CD4-positive, CD25-positive, alpha-beta regulatory T cell (primary cell): ENCODE results near the gene FAM117B. TPM values are rescaled to one million over a fixed set of nuclear protein-coding genes. Genes with fewer than 3 reads are reported as not detected.
A peak's percentile ranks its signal among the peaks of the same experiment; 100 is the strongest.
"Not testable (repeated sequence)": the region's sequence is repeated elsewhere in the genome, so short reads cannot be mapped to it uniquely, and the experiment has no call there.

Experiments used
- ATAC-seq, 2 donors: fragments of 150-1000 bp; cut with Tn5 transposase; one replicate each; pipeline ENCODE4 v1.10.0; 2021; ENCODE audit warnings: low read depth in 2 of 2, moderate number of reproducible peaks in 2 of 2, moderate library complexity in 1 of 2
- DNase-seq, 3 donors: peaks; one replicate each; pipeline versions ENCODE4 v3.0.0 to v3.0.0-alpha.2; 2012 to 2022; ENCODE audit warnings: mixed read lengths in 1 of 3
- H3K27ac ChIP-seq: one replicate; pipeline ENCODE4 v1.7.0; 2013; ENCODE audit warnings: mild to moderate bottlenecking, low read length; ENCODE audit not compliant: insufficient read depth, poor library complexity, severe bottlenecking
- H3K27me3 ChIP-seq: one replicate; pipeline ENCODE4 v1.7.0; 2013; ENCODE audit warnings: low read length; ENCODE audit not compliant: control insufficient read depth, insufficient read depth
- H3K36me3 ChIP-seq: one replicate; pipeline ENCODE4 v1.7.0; 2013; ENCODE audit warnings: mild to moderate bottlenecking, low read length, moderate library complexity; ENCODE audit not compliant: control insufficient read depth, insufficient read depth
- H3K4me1 ChIP-seq: 2 replicates; pipeline ENCODE4 v1.7.0; 2013; ENCODE audit warnings: mild to moderate bottlenecking, low read length; ENCODE audit not compliant: insufficient read depth, control insufficient read depth, poor library complexity, severe bottlenecking
- H3K4me3 ChIP-seq: one replicate; pipeline ENCODE4 v1.7.0; 2013; ENCODE audit warnings: low read depth, mild to moderate bottlenecking, low read length, moderate library complexity
- H3K9me3 ChIP-seq, 2 experiments: 1 replicate in 1 of 2; 2 replicates in 1 of 2; pipeline ENCODE4 v1.7.0; 2013; ENCODE audit warnings: low read length in 2 of 2, mild to moderate bottlenecking in 1 of 2, moderate library complexity in 1 of 2; ENCODE audit not compliant: control insufficient read depth in 2 of 2
- H3K27ac Mint-ChIP-seq, 3 donors: one replicate each; pipeline ENCODE4 v1.8.0; 2020 to 2022; ENCODE audit warnings: mild to moderate bottlenecking in 3 of 3, mixed read lengths in 3 of 3, moderate library complexity in 2 of 3
- H3K27me3 Mint-ChIP-seq: one replicate; pipeline ENCODE4 v1.8.0; 2022; ENCODE audit warnings: mild to moderate bottlenecking, mixed read lengths
- H3K36me3 Mint-ChIP-seq: one replicate; pipeline ENCODE4 v1.8.0; 2020; ENCODE audit warnings: mixed read lengths
- H3K4me1 Mint-ChIP-seq, 4 donors: one replicate each; pipeline ENCODE4 v1.8.0; 2020 to 2022; ENCODE audit warnings: mixed read lengths in 4 of 4, mild to moderate bottlenecking in 1 of 4
- H3K4me3 Mint-ChIP-seq, 4 donors: one replicate each; pipeline ENCODE4 v1.8.0; 2020 to 2022; ENCODE audit warnings: mild to moderate bottlenecking in 4 of 4, mixed read lengths in 4 of 4, moderate library complexity in 3 of 4
- H3K9me3 Mint-ChIP-seq, 7 donors: one replicate each; pipeline ENCODE4 v1.8.0; 2020 to 2022; ENCODE audit warnings: mixed read lengths in 7 of 7, mild to moderate bottlenecking in 3 of 7, moderate library complexity in 2 of 7
- polyA plus RNA-seq, 4 donors: library from polyadenylated mRNA; unstranded; fragments of 300-500 nt; fragmentation: Illumina TruSeq; gene quantifications; one replicate each; pipeline ENCODE4 v1.2.3, GENCODE V29; 2021
- total RNA-seq: library from RNA; stranded (reverse); gene quantifications from one replicate; pipeline ENCODE4 v1.2.3, GENCODE V29; 2022

The FAM117B gene
- total and polyA plus RNA-seq, 5 donors from 2014 or later, result 4.8 to 17.8 (median 9.5) TPM

- ATAC-seq, result no peak
- no peaks in the 10 kb centered on the region for H3K9me3 ChIP-seq
- no peak overlapping the region for H3K4me3 ChIP-seq
- H3K27ac Mint-ChIP-seq, result peak overlapping the region in 1 of 3 donors; percentile 87
- H3K4me1 ChIP-seq, result no peaks in the 10 kb centered on the region
- no peak for DNase-seq
- peaks cover 9% of the 10 kb centered on the region for H3K36me3 Mint-ChIP-seq
- no peaks in the 10 kb centered on the region for H3K27me3 ChIP-seq
- peaks cover 0 to 4% (median 0%) of the 10 kb centered on the region in 7 donors for H3K9me3 Mint-ChIP-seq
- H3K27me3 Mint-ChIP-seq, result no peaks in the 10 kb centered on the region
- no peak overlapping the region for H3K4me3 Mint-ChIP-seq
- no peak overlapping the region for H3K27ac ChIP-seq
- H3K4me1 Mint-ChIP-seq, result peaks cover 26 to 64% (median 32%) of the 10 kb centered on the region in 4 donors
- no peaks in the 10 kb centered on the region for H3K36me3 ChIP-seq
Observed at GRCh38 chr2:202703091-202703490, 68.3 kb downstream of the FAM117B start.

- H3K4me3 ChIP-seq, result no peak overlapping the region
- Mint-ChIP-seq H3K27ac (peak overlapping the region in 1 of 3 donors; percentile 7), H3K27me3 (no peaks in the 10 kb centered on the region), H3K9me3 (peaks cover 0 to 6% (median 0%) of the 10 kb centered on the region in 7 donors), H3K4me3 (no peak overlapping the region), H3K4me1 (peaks cover 26 to 64% (median 34%) of the 10 kb centered on the region in 4 donors), H3K36me3 (peaks cover 9% of the 10 kb centered on the region)
- H3K4me1 ChIP-seq, result no peaks in the 10 kb centered on the region
- ATAC-seq (no peak), DNase-seq (no peak)
- H3K36me3 ChIP-seq, result no peaks in the 10 kb centered on the region
- H3K27ac ChIP-seq, result no peak overlapping the region
- no peaks in the 10 kb centered on the region for H3K9me3 ChIP-seq
- H3K27me3 ChIP-seq, result no peaks in the 10 kb centered on the region
Observed at GRCh38 chr2:202704248-202704647, 69.5 kb downstream of the FAM117B start.

DNA sequence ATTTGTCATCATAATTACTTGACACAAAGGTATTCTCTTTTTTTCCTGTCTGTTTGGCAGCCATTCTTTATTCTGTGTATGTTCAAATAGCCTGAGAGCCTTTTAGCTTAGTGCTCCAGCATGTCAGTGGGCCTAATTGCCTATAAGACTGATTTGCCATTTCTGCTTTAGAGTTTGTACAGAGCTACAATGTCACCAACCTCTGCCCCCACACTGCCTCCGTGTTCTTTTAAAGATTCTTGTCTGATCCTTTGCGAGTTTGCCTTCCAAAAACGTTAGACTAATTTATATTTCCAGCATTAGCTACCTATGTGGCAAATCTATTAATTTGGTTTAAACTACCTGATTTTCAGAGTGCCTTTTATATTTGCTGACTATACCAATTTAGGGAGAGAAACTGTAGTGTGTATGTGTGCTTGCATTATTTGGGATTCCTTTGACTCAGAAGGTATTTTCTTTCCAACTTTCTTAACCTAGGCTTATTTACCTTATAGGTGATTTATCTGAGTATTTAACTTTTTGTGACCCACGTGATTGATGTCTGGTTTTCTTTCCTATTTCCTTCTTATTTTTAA, 70.8 kb downstream of the FAM117B start:
- no peaks in the 10 kb centered on the region for H3K9me3 ChIP-seq
- peaks cover 20 to 62% (median 26%) of the 10 kb centered on the region in 4 donors for H3K4me1 Mint-ChIP-seq

GRCh38 chr2:202714971-202715935, 80.5 kb downstream of the FAM117B start:
- peaks cover 25 to 63% (median 33%) of the 10 kb centered on the region in 4 donors for H3K4me1 Mint-ChIP-seq
- not testable (repeated sequence) for H3K36me3 ChIP-seq, DNase-seq, H3K4me3 Mint-ChIP-seq, ATAC-seq, H3K27ac Mint-ChIP-seq, H3K27me3 Mint-ChIP-seq, H3K27ac ChIP-seq, H3K4me1 ChIP-seq, H3K27me3 ChIP-seq, H3K4me3 ChIP-seq
- peaks cover 19% of the 10 kb centered on the region for H3K36me3 Mint-ChIP-seq
- peaks cover 0 to 19% of the 10 kb centered on the region in 2 experiments for H3K9me3 ChIP-seq
- H3K9me3 Mint-ChIP-seq, result peaks cover 4 to 29% (median 19%) of the 10 kb centered on the region in 7 donors

More for the DNA sequence above, 70.8 kb downstream of the FAM117B start:
- DNase-seq (no peak), ATAC-seq (no peak)
- Mint-ChIP-seq H3K36me3 (peaks cover 9% of the 10 kb centered on the region), H3K27ac (peak overlapping the region in 2 of 3 donors; percentile 64 to 67), H3K27me3 (no peaks in the 10 kb centered on the region), H3K9me3 (peaks cover 0 to 6% (median under 1%) of the 10 kb centered on the region in 7 donors), H3K4me3 (peak overlapping the region in 3 of 4 donors; percentile 28 to 64 (median 45))
- no peak overlapping the region for H3K4me3 ChIP-seq
- H3K27ac ChIP-seq, result no peak overlapping the region
- H3K4me1 ChIP-seq, result no peaks in the 10 kb centered on the region
- no peaks in the 10 kb centered on the region for H3K36me3 ChIP-seq
- no peaks in the 10 kb centered on the region for H3K27me3 ChIP-seq

DNA sequence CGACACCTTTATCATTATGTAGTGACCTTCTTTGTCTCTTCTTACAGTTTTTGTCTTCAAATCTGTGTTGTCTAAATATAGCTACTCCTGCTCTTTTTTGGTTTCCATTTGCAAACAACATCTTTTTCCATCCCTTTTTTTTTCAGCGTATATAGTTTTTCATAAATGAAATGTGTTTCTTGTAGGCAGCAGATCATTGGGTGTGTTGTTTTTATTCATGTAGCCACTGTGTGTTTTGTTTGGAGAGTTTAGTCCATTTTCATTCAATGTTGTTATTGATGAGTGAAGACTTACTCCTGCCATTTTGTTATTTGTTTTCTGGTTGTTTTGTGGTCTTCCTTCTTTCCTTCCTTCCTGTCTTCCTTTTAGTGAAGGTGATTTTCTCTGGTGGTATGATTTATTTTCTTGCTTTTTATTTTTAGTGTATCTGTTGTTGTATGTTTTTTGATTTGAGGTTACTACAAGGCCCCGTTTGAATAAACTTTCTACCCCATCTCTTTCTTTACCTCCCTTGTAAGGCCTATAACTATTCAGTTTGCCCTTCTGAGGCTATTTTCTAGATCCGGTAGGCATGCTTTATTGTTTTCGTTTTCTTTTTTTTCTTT, 81.4 kb downstream of the FAM117B start:
- Histone ChIP-seq H3K27ac (no peak overlapping the region), H3K27me3 (no peaks in the 10 kb centered on the region), H3K9me3 (peaks cover 0 to 19% of the 10 kb centered on the region in 2 experiments), H3K4me3 (no peak overlapping the region), H3K4me1 (peaks cover 4% of the 10 kb centered on the region), H3K36me3 (no peaks in the 10 kb centered on the region)
- H3K36me3 Mint-ChIP-seq, result peaks cover 19% of the 10 kb centered on the region
- H3K4me3 Mint-ChIP-seq, result no peak overlapping the region
- peaks cover 18 to 61% (median 27%) of the 10 kb centered on the region in 4 donors for H3K4me1 Mint-ChIP-seq
- H3K9me3 Mint-ChIP-seq, result peaks cover 4 to 29% (median 18%) of the 10 kb centered on the region in 7 donors
- ATAC-seq (no peak), DNase-seq (no peak)
- H3K27ac Mint-ChIP-seq, result peak overlapping the region in 1 of 3 donors; percentile 48
- H3K27me3 Mint-ChIP-seq, result no peaks in the 10 kb centered on the region

GRCh38 chr2:202716953-202717597, 82.3 kb downstream of the FAM117B start:
- Mint-ChIP-seq H3K4me3 (no peak overlapping the region), H3K27me3 (no peaks in the 10 kb centered on the region), H3K9me3 (peaks cover 4 to 25% (median 16%) of the 10 kb centered on the region in 7 donors), H3K4me1 (peaks cover 18 to 54% (median 23%) of the 10 kb centered on the region in 4 donors), H3K27ac (no peak overlapping the region), H3K36me3 (peaks cover 15% of the 10 kb centered on the region)
- Histone ChIP-seq H3K9me3 (peaks cover 0 to 19% of the 10 kb centered on the region in 2 experiments), H3K27me3 (no peaks in the 10 kb centered on the region), H3K4me3 (no peak overlapping the region), H3K27ac (no peak overlapping the region), H3K4me1 (peaks cover 4% of the 10 kb centered on the region), H3K36me3 (no peaks in the 10 kb centered on the region)
- no peak for ATAC-seq
- DNase-seq, result no peak
